HEK293T (cell line): ENCODE data around the gene MRC1.

Experiments
- BHLHE40 ChIP-seq: fragments of 450-650 bp; IDR thresholded peaks from 2 replicates; pipeline ENCODE4 v1.6.1; 2016; ENCODE audit warnings: mild to moderate bottlenecking, moderate library complexity, borderline replicate concordance
- FOXA1 ChIP-seq: fragments of 450-650 bp; IDR thresholded peaks from 2 replicates; pipeline ENCODE4 v1.6.1; 2016; ENCODE audit warnings: mild to moderate bottlenecking
- FOXM1 ChIP-seq: fragments of 450-650 bp; IDR thresholded peaks from 2 replicates; pipeline ENCODE4 v1.6.1; 2017; ENCODE audit warnings: mild to moderate bottlenecking, borderline replicate concordance
- L3MBTL2 ChIP-seq: fragments of 450-650 bp; conservative IDR thresholded peaks from 2 replicates; pipeline ENCODE4 v1.6.1; 2016; ENCODE audit warnings: mild to moderate bottlenecking
- SP1 ChIP-seq: fragments of 450-650 bp; IDR thresholded peaks from 2 replicates; pipeline ENCODE4 v1.6.1; 2017
- TF ChIP-seq, protein P1 (sequence below): fragments of 450-650 bp; IDR thresholded peaks from 2 replicates; pipeline ENCODE4 v1.6.1; 2016

- no peak for TF ChIP-seq SP1
- no peak for TF ChIP-seq BHLHE40
- TF ChIP-seq FOXA1, result no peak
- TF ChIP-seq, protein P1, sequence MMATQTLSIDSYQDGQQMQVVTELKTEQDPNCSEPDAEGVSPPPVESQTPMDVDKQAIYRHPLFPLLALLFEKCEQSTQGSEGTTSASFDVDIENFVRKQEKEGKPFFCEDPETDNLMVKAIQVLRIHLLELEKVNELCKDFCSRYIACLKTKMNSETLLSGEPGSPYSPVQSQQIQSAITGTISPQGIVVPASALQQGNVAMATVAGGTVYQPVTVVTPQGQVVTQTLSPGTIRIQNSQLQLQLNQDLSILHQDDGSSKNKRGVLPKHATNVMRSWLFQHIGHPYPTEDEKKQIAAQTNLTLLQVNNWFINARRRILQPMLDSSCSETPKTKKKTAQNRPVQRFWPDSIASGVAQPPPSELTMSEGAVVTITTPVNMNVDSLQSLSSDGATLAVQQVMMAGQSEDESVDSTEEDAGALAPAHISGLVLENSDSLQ, result no peak
- no peak for TF ChIP-seq FOXM1
- TF ChIP-seq L3MBTL2, result no peak
Measured at GRCh38 chr10:17878896-17879295, 69.7 kb downstream of the MRC1 start.
